HG03135 (cell line): ENCODE measurements around the gene PPP1R13B.

Source experiments
- ATAC-seq: cut with Tn5 transposase; IDR thresholded peaks from one replicate; pipeline ENCODE4 v1.9.1; 2021; ENCODE audit warnings: mild to moderate bottlenecking, moderate library complexity; ENCODE audit not compliant: unreplicated experiment

PPP1R13B gene

GRCh38 chr14:103715052-103716000 is 132.0 kb downstream of the PPP1R13B start, which contains the start of the genes XRCC3 and ZFYVE21:
Gene XRCC3 (minus strand): TSS chr14:103715451. CDS start chr14:103711087, 4,364 bp downstream.
Gene ZFYVE21 (plus strand): TSS chr14:103715810. CDS start chr14:103715842, 32 bp downstream.
- peak; percentile 95 for ATAC-seq

- no peak for ATAC-seq
Measured at GRCh38 chr14:103714063-103714724, 133.2 kb downstream of the PPP1R13B start.

- ATAC-seq = no peak
Measured at GRCh38 chr14:103713304-103714062, 133.9 kb downstream of the PPP1R13B start.

GRCh38 chr14:103712633-103713247 is 134.6 kb downstream of the PPP1R13B start:
- no peak for ATAC-seq

GRCh38 chr14:103711516-103712431 is 135.6 kb downstream of the PPP1R13B start:
- ATAC-seq = no peak

- no peak for ATAC-seq
Measured at GRCh38 chr14:103710771-103711377, 136.5 kb downstream of the PPP1R13B start.

GRCh38 chr14:103709814-103710213 is 137.6 kb downstream of the PPP1R13B start:
- ATAC-seq = no peak

GRCh38 chr14:103708750-103709187 is 138.6 kb downstream of the PPP1R13B start:
- ATAC-seq = no peak

GRCh38 chr14:103707329-103708263 is 139.8 kb downstream of the PPP1R13B start:
- no peak for ATAC-seq

GRCh38 chr14:103706551-103707328 is 140.6 kb downstream of the PPP1R13B start:
- ATAC-seq = no peak

- no peak for ATAC-seq
Measured at GRCh38 chr14:103705504-103706284, 141.7 kb downstream of the PPP1R13B start.

GRCh38 chr14:103705118-103705503 is 142.3 kb downstream of the PPP1R13B start:
- ATAC-seq = no peak

- no peak for ATAC-seq
Measured at GRCh38 chr14:103704708-103705107, 142.7 kb downstream of the PPP1R13B start.

- ATAC-seq = no peak
Measured at GRCh38 chr14:103703433-103704385, 143.7 kb downstream of the PPP1R13B start.
